A673 (cell line): Measurements from ENCODE around the gene FBXL19.

Experiments
- EZH2 ChIP-seq: fragments of 200-600 bp; sonication (generic); IDR thresholded peaks from 2 replicates; pipeline ENCODE4 v1.6.1; 2017; ENCODE audit warnings: borderline replicate concordance, low read depth, mild to moderate bottlenecking, mixed read lengths, antibody characterized with exemption, low read length; ENCODE audit not compliant: poor library complexity, severe bottlenecking
- TF ChIP-seq, protein P1 (sequence below): fragments of 300-800, 200-600 bp; sonication (generic); conservative IDR thresholded peaks from 2 replicates; pipeline ENCODE4 v1.5.1; 2017; ENCODE audit warnings: low read depth, mild to moderate bottlenecking, antibody characterized with exemption, low read length, moderate library complexity, mixed read lengths

- TF ChIP-seq, protein P1, sequence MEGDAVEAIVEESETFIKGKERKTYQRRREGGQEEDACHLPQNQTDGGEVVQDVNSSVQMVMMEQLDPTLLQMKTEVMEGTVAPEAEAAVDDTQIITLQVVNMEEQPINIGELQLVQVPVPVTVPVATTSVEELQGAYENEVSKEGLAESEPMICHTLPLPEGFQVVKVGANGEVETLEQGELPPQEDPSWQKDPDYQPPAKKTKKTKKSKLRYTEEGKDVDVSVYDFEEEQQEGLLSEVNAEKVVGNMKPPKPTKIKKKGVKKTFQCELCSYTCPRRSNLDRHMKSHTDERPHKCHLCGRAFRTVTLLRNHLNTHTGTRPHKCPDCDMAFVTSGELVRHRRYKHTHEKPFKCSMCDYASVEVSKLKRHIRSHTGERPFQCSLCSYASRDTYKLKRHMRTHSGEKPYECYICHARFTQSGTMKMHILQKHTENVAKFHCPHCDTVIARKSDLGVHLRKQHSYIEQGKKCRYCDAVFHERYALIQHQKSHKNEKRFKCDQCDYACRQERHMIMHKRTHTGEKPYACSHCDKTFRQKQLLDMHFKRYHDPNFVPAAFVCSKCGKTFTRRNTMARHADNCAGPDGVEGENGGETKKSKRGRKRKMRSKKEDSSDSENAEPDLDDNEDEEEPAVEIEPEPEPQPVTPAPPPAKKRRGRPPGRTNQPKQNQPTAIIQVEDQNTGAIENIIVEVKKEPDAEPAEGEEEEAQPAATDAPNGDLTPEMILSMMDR, result no peak
- no peak for TF ChIP-seq EZH2
These were observed 44.4 kb downstream of the FBXL19 start for GRCh38 chr16:30967795-30968194.
